ENCODE results near the gene CHST8.

Gene CHST8

DNA sequence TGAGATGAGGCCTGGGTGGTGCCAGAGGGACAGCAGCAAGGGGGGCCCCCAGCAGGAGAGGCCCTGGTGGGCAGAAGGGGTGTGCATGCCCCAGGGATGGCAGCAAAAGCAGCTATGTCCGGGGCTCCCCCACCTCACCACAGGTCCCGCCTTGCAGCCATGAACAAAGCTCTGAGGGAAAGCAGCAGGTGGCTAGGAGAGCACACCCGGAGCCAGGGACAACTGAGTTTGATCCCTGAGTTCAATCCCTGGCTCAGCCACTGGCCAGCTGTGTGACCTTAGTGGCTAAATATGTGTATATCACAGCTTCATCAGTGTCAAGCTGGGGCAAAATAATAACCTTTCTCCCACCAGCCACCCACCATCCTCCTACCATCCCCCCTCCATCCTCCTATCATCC, 127.3 kb downstream of the CHST8 start:
- no peak for DNase-seq

DNA sequence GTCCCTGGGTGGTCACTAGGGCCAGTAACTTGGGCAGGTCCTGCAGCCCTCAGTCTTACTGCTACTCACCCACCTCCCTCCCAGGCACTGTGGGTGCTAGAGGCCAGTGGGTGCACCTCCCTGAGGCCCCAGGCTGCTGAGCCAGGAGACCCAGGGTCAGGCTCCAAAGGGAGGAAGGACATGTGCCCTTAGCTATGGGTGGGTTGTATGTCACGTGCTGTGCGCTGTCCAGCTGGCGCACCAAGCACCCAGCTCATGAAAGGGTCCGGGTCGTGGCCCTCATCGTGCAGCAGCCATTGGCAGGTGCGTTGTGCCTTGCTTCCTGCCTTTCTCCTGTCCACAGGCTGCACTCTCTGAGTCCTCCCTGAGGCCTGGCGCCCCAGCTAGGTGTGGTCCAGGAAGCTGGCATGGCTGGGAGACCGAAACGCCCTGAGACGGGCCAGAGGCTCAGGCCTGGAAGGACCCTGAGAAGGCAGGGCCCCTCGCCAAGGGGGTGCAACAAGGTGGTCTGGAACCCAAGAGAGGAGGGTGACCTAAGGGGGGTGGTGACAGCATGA, 127.9 kb downstream of the CHST8 start:
- no peak for DNase-seq

- no peak for DNase-seq
These were observed 129.1 kb downstream of the CHST8 start for GRCh38 chr19:33750587-33751435.

DNA sequence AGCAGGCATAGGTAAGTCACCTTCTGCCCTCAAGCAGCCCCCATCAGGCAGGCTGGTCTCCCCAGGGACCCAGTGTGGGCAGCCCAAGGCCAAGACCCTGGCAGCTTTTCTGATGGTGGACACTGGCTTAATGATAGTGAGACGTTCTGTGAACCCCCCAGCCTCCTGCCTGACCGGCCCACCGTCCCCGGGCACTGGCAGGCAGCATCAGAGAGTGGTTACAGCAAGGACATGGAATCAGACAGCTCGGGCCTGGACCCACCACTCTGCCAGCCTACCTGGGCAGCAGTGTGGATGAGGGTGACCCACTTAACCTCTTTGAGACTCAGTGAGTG, 129.7 kb downstream of the CHST8 start:
- DNase-seq, result no peak

DNA sequence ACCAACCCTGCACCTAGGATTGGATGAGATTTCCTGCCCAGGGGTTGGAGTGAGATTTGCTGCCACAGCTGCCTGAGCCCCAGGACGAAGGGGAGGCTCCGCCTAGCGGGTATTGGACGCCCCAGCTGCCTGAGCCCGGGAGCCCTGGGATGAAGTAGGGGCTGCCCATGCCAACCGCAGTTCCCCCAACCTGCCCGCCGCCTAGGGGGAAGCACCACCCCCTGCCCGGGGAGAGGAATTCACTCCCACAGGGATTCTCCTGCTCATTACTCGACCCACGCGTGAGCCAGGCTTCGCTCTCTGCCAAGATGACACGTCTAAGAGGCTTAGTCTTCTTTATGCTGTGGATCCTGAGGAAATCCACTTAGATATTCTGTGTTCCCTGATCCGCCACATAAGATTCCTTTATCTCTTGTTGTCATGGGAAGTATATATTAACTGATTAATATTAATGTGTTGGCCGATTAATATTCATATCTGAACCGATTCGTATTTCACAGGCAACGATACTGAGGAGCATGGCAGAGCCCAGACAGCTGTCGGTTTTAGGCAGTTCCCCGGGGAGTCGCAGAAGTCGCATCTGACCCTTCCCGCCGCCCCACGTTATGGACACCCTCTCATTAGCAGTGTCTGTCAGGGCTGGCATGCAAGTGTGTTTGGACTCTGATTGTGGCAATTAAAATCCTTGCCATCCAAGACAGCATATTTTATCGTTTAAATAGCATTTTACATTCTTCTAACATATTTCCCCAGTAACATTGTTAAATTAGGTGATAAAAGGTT, 130.5 kb downstream of the CHST8 start:
- DNase-seq, result no peak

DNA sequence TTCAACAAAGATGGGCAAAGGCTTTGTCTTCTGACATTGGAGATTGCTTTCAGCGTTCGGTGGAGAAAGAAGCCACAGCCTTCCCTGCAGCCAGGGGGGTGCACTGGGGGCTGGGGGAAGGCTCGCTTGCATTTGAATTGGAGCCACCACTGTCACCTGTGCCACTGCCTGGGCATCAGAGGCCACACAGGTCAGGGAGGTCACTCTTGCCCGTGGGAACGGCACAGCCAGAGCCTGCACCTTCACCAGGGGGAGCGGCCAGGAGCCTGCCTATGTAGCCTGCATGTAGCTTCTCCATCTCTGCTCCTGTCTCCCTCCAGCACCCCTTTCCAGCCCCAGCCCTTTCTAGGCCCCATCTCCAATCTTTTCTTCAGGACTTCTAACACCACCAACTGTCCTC, 131.2 kb downstream of the CHST8 start:
- no peak for DNase-seq

DNA sequence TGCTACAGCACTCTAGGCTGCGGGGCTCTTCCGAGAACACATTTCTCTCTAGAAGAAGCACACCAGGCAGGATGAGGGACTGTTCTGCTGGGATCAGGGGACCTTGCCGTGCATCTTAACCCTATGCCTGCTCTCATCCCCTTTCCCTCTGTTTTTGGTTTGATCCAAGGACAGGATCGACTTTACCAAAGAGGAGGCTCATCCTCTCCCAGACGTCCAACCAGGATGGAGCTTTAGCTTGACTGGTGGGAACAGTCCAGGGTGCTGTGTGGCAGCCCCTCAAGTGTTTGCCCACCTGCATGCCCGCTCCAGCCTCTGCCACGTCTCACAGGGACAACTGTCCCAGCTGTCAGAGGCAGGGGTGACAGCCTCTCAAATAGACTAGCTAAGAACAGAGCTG, 132.6 kb downstream of the CHST8 start:
- DNase-seq, result no peak

GRCh38 chr19:33755099-33756035, 133.6 kb downstream of the CHST8 start:
- DNase-seq, result no peak

GRCh38 chr19:33756177-33756576, 134.4 kb downstream of the CHST8 start:
- no peak for DNase-seq

DNA sequence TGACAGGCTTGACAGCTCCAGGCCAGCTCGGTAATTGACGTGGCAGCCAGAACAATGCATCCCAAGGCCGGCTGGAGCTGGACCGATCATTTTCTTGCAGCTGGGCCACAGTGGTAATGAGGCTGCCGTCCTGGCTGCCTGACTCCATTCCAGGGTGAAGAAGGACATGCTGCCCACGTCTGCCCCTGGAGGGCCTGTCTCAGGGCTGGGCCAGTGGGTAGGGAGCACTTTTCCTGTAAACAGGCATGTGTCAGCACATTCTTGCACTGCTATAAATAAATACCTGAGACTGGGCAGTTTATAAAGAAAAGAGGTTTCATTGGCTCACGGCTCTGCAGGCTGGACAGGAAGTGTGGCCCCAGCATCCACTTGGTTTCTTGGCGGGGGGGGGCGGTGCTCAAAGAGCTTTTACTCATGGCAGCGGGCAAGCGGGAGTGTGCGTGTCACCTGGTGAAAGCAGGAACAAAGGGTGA, 136.8 kb downstream of the CHST8 start:
- no peak for DNase-seq

DNA sequence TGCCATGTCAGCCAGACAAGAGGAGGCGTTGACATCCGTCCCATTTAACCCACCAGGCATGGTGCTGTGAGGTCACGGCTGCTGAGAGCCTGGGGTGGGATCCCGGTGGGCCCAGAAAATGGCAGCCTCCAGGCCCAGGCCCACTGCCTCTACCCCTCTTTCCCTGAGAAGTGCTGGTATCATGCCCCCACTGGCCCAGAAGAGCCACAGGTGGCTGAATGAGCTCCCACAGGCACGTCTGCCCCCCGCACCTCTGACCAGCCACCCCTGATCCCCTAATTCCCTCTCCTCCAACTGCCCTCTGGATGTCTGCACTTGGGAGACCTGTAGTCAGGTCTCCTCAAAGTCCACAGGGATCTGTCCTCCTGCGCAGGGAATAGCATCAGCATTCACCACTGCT, 137.6 kb downstream of the CHST8 start:
- DNase-seq, result no peak

DNA sequence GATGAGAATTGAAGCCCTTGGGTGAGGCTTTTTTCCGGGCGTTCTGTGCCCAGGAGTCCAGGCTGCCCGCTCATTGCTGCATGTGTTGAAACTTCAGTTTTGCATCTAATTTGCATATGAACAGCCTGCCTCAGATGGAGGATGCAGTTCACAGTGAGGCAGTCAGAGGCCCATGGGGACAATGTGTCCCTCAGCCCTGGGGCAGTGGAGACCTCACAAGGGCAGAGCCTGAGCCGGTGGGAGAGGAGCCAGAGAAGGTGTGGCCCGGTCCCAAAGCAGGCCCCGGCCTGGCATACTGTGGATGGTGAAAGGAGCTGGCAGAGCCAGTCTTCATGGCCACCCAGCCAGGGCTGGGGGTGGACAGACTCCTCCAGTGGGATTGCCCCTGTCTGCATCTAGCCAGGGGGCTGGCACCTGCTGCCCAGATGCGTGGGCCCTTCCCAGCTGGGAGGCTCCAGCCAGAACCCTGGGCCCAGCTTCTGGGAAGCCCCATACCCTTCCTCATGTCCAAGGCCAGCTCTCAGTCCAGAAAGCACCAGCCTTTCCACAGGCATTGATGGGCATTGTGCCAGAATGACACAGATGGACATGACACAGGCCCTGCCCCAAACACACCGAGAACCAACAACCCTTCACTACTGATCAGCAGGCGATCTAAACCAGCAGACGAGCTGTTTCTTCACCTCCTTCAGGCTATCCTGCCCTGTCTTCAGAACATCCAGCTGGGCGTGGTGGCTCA, 142.0 kb downstream of the CHST8 start:
- DNase-seq, result no peak

GRCh38 chr19:33766623-33767022, 144.9 kb downstream of the CHST8 start:
- no peak for DNase-seq

- no peak for DNase-seq
These were observed 146.2 kb downstream of the CHST8 start for GRCh38 chr19:33767898-33768413.

DNA sequence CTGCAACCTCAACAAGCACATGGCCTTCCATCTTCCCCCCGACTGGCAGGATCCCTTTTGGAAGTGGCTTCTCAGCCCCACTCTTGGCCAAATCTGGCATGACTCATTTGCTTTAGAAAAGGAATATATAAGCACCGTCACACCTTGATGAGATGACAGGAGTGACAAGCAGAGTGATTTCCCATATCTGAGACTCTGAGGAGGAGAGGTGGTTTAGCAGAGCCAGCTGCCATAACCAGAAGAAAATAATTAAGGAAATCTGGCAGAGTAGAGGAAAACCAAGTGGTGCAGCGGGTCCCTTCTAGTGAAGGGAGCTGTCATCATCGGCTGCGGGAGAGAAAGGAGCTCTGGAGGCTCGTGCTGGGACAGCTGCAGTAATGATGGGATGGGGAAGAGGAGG, 147.5 kb downstream of the CHST8 start:
- DNase-seq, result no peak

GRCh38 chr19:33770107-33770506, 148.4 kb downstream of the CHST8 start:
- no peak for DNase-seq

GRCh38 chr19:33771384-33772101, 149.8 kb downstream of the CHST8 start:
- DNase-seq, result peak; percentile 21 to 87

DNA sequence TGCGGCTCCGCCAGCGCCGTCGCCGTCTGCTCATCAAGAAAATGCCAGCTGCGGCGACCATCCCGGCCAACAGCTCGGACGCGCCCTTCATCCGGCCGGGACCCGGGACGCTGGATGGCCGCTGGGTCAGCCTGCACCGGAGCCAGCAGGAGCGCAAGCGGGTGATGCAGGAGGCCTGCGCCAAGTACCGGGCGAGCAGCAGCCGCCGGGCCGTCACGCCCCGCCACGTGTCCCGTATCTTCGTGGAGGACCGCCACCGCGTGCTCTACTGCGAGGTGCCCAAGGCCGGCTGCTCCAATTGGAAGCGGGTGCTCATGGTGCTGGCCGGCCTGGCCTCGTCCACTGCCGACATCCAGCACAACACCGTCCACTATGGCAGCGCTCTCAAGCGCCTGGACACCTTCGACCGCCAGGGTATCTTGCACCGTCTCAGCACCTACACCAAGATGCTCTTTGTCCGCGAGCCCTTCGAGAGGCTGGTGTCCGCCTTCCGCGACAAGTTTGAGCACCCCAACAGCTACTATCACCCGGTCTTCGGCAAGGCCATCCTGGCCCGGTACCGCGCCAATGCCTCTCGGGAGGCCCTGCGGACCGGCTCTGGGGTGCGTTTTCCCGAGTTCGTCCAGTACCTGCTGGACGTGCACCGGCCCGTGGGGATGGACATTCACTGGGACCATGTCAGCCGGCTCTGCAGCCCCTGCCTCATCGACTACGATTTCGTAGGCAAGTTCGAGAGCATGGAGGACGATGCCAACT, 150.5 kb downstream of the CHST8 start:
- DNase-seq, result no peak

DNA sequence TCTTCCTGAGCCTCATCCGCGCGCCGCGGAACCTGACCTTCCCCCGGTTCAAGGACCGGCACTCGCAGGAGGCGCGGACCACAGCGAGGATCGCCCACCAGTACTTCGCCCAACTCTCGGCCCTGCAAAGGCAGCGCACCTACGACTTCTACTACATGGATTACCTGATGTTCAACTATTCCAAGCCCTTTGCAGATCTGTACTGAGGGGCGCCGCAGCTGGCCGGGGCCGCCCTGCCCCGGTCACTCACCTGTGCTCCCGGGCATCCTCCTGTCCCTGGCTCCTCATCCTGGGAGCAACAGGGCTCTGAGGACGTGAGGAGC, 151.1 kb downstream of the CHST8 start:
- no peak for DNase-seq

Measured in inflammatory macrophage treated with lipopolysaccharide for 1 hour (primary cell).